WTC11 (cell line): ENCODE data around the gene NFIX. TPM values are rescaled to one million over a fixed set of nuclear protein-coding genes. Genes with fewer than 3 reads are reported as not detected.

ENCODE experiments used
- ATAC-seq: fragments of 200-7000 bp; cut with Tn5 transposase; 2 replicates; pipeline ENCODE4 v1.10.0; 2021; ENCODE audit warnings: mild to moderate bottlenecking, moderate library complexity
- CTCF ChIA-PET: fragments of 300-600 bp; sonication (Branson Sonifier 250); formaldehyde crosslinking; loops from one replicate; lab custom pipeline; 2021; ENCODE audit warnings: antibody characterized with exemption; lab: Charles Lee
- POLR2A ChIA-PET: fragments of 350-600 bp; sonication (Branson Sonifier 250); formaldehyde crosslinking; loops from one replicate; lab custom pipeline; 2021; ENCODE audit warnings: antibody characterized with exemption; lab: Charles Lee
- DNase-seq: peaks from one replicate; pipeline ENCODE4 v3.0.0; 2021; ENCODE audit warnings: low spot score
- H3K27ac Mint-ChIP-seq: 2 replicates; pipeline ENCODE4 v1.8.0; 2021; ENCODE audit warnings: mixed read lengths
- H3K27me3 Mint-ChIP-seq: 2 replicates; pipeline ENCODE4 v1.8.0; 2021; ENCODE audit warnings: low read depth, mild to moderate bottlenecking, moderate library complexity, mixed read lengths
- H3K36me3 Mint-ChIP-seq: 2 replicates; pipeline ENCODE4 v1.8.0; 2021; ENCODE audit warnings: mixed read lengths
- H3K4me1 Mint-ChIP-seq: 2 replicates; pipeline ENCODE4 v1.8.0; 2022; ENCODE audit warnings: mixed read lengths
- H3K4me3 Mint-ChIP-seq: 2 replicates; pipeline ENCODE4 v1.8.0; 2021; ENCODE audit warnings: mild to moderate bottlenecking, moderate library complexity, mixed read lengths
- H3K9me3 Mint-ChIP-seq: 2 replicates; pipeline ENCODE4 v1.8.0; 2021; ENCODE audit warnings: mixed read lengths
- ESRRA ChIP-seq: sonication (generic); formaldehyde crosslinking; IDR thresholded peaks from 2 replicates; pipeline ENCODE4 v1.8.1; 2022; ENCODE audit warnings: mild to moderate bottlenecking, missing genetic modification reagents, borderline replicate concordance
- FOXP1 ChIP-seq: sonication (generic); formaldehyde crosslinking; IDR thresholded peaks from 2 replicates; pipeline ENCODE4 v1.8.0; 2022; ENCODE audit warnings: missing genetic modification reagents, mild to moderate bottlenecking, moderate library complexity, borderline replicate concordance
- RORB ChIP-seq: fragments of 250-450 bp; sonication (Bioruptor Pico); IDR thresholded peaks from 2 replicates; pipeline ENCODE4 v1.9.0; 2021; ENCODE audit warnings: mild to moderate bottlenecking
- SOX15 ChIP-seq: fragments of 250-450 bp; sonication (Bioruptor Pico); IDR thresholded peaks from 2 replicates; pipeline ENCODE4 v1.9.0; 2021; ENCODE audit warnings: mild to moderate bottlenecking
- ZNF138 ChIP-seq: sonication (generic); formaldehyde crosslinking; conservative IDR thresholded peaks from 2 replicates; pipeline ENCODE4 v1.8.1; 2022; ENCODE audit warnings: mild to moderate bottlenecking, moderate library complexity, missing genetic modification reagents
- total RNA-seq: library from RNA; stranded (reverse); gene quantifications from 3 replicates; pipeline ENCODE4 v1.2.3, GENCODE V29; 2021
- TF ChIP-seq, protein P1 (sequence below): sonication (generic); formaldehyde crosslinking; IDR thresholded peaks from 2 replicates; pipeline ENCODE4 v1.8.1; 2022; ENCODE audit warnings: mild to moderate bottlenecking, missing genetic modification reagents, moderate library complexity, borderline replicate concordance
- TF ChIP-seq, protein P2 (sequence below): sonication (generic); formaldehyde crosslinking; IDR thresholded peaks from 2 replicates; pipeline ENCODE4 v1.8.1; 2023; ENCODE audit warnings: mild to moderate bottlenecking, missing genetic modification reagents, moderate library complexity
- TF ChIP-seq, protein P3 (sequence below): sonication (generic); formaldehyde crosslinking; conservative IDR thresholded peaks from 2 replicates; pipeline ENCODE4 v1.8.1; 2023; ENCODE audit warnings: mild to moderate bottlenecking, low read depth, missing genetic modification reagents, moderate library complexity
- TF ChIP-seq, protein P4 (sequence below): sonication (generic); formaldehyde crosslinking; IDR thresholded peaks from 2 replicates; pipeline ENCODE4 v1.8.0; 2023; ENCODE audit warnings: mild to moderate bottlenecking, missing genetic modification reagents
- TF ChIP-seq, protein P5 (sequence below): sonication (generic); formaldehyde crosslinking; IDR thresholded peaks from 2 replicates; pipeline ENCODE4 v1.8.1; 2023; ENCODE audit warnings: mild to moderate bottlenecking, missing genetic modification reagents
- TF ChIP-seq, protein P6 (sequence below): fragments of 250-450 bp; sonication (Bioruptor Pico); conservative IDR thresholded peaks from 2 replicates; pipeline ENCODE4 v1.9.0; 2021; ENCODE audit warnings: mild to moderate bottlenecking
- TF ChIP-seq, protein P7 (sequence below): sonication (generic); formaldehyde crosslinking; IDR thresholded peaks from 2 replicates; pipeline ENCODE4 v1.8.1; 2023; ENCODE audit warnings: mild to moderate bottlenecking, missing genetic modification reagents, borderline replicate concordance

The NFIX gene
- total RNA-seq, 1 experiment from 2014 or later = 1.4 TPM

DNA sequence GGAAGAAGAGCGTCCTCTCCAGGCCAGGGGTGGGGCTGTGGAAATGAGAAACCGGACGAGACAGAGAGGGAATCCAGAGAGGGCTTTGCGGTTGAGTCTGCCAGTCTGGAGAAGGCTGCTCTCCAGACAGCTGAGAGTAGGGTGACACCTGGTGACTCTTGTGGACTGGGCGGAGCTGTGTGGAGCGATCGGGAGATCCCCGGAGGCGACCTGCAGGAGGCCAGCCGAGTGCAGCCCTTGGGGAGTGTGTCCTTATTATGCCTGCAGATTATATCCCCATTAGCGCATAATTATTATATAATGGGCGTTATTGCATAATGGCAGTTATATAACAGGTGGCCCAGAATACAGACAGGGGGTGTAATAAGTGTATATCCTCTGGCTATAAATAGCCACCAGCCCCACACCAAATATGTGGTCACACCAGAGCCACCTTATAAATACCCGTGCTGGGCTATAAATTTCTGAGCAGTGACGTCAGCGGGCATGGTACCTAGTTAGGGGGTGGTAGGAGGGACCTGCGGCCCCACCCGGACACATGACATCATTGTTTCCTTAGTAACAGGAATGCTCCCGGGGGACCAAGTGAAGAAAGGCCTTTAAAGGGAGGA lies 41.2 kb downstream of the NFIX start (continued):
- TF ChIP-seq, protein P1, sequence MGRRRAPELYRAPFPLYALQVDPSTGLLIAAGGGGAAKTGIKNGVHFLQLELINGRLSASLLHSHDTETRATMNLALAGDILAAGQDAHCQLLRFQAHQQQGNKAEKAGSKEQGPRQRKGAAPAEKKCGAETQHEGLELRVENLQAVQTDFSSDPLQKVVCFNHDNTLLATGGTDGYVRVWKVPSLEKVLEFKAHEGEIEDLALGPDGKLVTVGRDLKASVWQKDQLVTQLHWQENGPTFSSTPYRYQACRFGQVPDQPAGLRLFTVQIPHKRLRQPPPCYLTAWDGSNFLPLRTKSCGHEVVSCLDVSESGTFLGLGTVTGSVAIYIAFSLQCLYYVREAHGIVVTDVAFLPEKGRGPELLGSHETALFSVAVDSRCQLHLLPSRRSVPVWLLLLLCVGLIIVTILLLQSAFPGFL = no peak
- TF ChIP-seq, protein P2, sequence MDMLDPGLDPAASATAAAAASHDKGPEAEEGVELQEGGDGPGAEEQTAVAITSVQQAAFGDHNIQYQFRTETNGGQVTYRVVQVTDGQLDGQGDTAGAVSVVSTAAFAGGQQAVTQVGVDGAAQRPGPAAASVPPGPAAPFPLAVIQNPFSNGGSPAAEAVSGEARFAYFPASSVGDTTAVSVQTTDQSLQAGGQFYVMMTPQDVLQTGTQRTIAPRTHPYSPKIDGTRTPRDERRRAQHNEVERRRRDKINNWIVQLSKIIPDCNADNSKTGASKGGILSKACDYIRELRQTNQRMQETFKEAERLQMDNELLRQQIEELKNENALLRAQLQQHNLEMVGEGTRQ (CRISPR knock-in tag) = no peak
- TF ChIP-seq, protein P3, sequence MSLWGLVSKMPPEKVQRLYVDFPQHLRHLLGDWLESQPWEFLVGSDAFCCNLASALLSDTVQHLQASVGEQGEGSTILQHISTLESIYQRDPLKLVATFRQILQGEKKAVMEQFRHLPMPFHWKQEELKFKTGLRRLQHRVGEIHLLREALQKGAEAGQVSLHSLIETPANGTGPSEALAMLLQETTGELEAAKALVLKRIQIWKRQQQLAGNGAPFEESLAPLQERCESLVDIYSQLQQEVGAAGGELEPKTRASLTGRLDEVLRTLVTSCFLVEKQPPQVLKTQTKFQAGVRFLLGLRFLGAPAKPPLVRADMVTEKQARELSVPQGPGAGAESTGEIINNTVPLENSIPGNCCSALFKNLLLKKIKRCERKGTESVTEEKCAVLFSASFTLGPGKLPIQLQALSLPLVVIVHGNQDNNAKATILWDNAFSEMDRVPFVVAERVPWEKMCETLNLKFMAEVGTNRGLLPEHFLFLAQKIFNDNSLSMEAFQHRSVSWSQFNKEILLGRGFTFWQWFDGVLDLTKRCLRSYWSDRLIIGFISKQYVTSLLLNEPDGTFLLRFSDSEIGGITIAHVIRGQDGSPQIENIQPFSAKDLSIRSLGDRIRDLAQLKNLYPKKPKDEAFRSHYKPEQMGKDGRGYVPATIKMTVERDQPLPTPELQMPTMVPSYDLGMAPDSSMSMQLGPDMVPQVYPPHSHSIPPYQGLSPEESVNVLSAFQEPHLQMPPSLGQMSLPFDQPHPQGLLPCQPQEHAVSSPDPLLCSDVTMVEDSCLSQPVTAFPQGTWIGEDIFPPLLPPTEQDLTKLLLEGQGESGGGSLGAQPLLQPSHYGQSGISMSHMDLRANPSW = no peak
- TF ChIP-seq, protein P4, sequence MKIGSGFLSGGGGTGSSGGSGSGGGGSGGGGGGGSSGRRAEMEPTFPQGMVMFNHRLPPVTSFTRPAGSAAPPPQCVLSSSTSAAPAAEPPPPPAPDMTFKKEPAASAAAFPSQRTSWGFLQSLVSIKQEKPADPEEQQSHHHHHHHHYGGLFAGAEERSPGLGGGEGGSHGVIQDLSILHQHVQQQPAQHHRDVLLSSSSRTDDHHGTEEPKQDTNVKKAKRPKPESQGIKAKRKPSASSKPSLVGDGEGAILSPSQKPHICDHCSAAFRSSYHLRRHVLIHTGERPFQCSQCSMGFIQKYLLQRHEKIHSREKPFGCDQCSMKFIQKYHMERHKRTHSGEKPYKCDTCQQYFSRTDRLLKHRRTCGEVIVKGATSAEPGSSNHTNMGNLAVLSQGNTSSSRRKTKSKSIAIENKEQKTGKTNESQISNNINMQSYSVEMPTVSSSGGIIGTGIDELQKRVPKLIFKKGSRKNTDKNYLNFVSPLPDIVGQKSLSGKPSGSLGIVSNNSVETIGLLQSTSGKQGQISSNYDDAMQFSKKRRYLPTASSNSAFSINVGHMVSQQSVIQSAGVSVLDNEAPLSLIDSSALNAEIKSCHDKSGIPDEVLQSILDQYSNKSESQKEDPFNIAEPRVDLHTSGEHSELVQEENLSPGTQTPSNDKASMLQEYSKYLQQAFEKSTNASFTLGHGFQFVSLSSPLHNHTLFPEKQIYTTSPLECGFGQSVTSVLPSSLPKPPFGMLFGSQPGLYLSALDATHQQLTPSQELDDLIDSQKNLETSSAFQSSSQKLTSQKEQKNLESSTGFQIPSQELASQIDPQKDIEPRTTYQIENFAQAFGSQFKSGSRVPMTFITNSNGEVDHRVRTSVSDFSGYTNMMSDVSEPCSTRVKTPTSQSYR (CRISPR knock-in tag) = no peak

DNA sequence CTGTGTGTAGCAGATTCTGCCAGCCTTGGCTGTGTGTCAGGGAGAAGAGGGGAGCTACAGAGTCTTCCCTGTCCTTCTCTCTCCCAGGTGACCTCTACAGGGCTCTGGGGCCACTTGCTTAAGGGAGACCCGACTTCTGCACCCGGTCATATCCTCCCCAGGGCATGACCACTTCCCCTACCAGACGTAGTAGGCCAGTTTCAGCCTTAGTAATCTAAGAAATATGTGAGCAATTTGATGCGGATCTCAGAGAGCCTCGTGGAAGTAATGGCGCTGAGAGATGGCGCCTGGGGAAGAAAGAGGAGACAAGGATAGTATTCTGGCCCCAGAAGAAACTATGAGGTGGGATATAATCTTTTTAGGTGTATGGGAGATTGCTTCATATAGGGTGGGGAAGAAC lies 41.9 kb downstream of the NFIX start:
- ChIA-PET CTCF (interaction anchor here (1.5 to 2.0 kb wide), 7 partner anchors 17 to 72 kb away, joined by 5 to 9 read pairs (median 6); no protein-coding TSS in a partner anchor), POLR2A (interaction anchor here (0.5 kb wide), 1 partner anchor 43 kb away, joined by 3 read pairs; no protein-coding TSS in a partner anchor)
- Mint-ChIP-seq H3K9me3 (no peaks in the 10 kb centered on the region), H3K27me3 (peaks cover 68% of the 10 kb centered on the region), H3K36me3 (no peaks in the 10 kb centered on the region), H3K4me3 (no peak overlapping the region), H3K27ac (no peak overlapping the region), H3K4me1 (peaks cover 8% of the 10 kb centered on the region)
- TF ChIP-seq, protein P5, sequence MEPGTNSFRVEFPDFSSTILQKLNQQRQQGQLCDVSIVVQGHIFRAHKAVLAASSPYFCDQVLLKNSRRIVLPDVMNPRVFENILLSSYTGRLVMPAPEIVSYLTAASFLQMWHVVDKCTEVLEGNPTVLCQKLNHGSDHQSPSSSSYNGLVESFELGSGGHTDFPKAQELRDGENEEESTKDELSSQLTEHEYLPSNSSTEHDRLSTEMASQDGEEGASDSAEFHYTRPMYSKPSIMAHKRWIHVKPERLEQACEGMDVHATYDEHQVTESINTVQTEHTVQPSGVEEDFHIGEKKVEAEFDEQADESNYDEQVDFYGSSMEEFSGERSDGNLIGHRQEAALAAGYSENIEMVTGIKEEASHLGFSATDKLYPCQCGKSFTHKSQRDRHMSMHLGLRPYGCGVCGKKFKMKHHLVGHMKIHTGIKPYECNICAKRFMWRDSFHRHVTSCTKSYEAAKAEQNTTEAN (CRISPR knock-in tag) = no peak
- TF ChIP-seq, protein P3 = no peak
- no peak for TF ChIP-seq SOX15 (CRISPR knock-in tag)
- no peak for TF ChIP-seq RORB (CRISPR knock-in tag)
- no peak for TF ChIP-seq ESRRA (CRISPR knock-in tag)
- no peak for TF ChIP-seq FOXP1 (CRISPR knock-in tag)
- TF ChIP-seq, protein P6, sequence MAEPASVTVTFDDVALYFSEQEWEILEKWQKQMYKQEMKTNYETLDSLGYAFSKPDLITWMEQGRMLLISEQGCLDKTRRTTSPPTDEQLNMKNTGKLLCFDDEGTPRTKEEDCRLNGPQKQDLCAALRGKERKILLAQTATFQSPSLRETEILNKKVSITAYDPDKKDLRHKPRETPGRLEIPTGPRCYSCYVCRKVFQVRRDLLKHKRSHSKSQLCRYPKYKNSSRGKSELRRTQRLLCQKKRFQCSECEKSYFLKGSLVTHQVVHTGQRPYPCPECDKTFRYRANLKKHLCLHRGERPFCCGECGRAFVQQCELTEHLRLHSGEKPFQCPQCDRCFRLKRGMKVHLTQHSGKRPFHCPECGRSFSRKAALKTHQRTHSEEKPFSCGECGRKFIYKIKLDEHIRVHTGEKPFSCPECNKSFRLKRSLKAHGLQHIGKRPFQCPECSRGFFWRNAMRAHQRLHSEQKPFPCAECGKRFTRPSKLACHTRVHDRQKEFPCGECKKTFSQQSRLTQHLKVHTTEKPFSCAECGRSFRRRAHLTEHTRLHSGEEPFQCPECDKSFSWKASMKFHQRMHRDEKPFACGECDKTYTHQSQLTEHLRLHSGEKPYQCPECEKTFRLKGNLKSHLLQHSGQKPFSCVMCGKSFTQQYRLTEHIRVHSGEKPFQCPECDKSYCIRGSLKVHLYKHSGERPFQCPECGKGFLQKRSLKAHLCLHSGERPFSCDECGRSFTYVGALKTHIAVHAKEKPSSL = no peak
- TF ChIP-seq, protein P7, sequence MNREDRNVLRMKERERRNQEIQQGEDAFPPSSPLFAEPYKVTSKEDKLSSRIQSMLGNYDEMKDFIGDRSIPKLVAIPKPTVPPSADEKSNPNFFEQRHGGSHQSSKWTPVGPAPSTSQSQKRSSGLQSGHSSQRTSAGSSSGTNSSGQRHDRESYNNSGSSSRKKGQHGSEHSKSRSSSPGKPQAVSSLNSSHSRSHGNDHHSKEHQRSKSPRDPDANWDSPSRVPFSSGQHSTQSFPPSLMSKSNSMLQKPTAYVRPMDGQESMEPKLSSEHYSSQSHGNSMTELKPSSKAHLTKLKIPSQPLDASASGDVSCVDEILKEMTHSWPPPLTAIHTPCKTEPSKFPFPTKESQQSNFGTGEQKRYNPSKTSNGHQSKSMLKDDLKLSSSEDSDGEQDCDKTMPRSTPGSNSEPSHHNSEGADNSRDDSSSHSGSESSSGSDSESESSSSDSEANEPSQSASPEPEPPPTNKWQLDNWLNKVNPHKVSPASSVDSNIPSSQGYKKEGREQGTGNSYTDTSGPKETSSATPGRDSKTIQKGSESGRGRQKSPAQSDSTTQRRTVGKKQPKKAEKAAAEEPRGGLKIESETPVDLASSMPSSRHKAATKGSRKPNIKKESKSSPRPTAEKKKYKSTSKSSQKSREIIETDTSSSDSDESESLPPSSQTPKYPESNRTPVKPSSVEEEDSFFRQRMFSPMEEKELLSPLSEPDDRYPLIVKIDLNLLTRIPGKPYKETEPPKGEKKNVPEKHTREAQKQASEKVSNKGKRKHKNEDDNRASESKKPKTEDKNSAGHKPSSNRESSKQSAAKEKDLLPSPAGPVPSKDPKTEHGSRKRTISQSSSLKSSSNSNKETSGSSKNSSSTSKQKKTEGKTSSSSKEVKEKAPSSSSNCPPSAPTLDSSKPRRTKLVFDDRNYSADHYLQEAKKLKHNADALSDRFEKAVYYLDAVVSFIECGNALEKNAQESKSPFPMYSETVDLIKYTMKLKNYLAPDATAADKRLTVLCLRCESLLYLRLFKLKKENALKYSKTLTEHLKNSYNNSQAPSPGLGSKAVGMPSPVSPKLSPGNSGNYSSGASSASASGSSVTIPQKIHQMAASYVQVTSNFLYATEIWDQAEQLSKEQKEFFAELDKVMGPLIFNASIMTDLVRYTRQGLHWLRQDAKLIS (CRISPR knock-in tag) = no peak
- TF ChIP-seq ZNF138 (CRISPR knock-in tag) = no peak
- no peak for DNase-seq
- ATAC-seq = no peak
